Measurements from ENCODE around the gene IFNG-AS1.

GRCh38 chr12:67981287-67982162, 7.7 kb upstream of the IFNG-AS1 start:
- TF ChIP-seq EZH2 (IDR thresholded peaks at IDR 0.05; ENCODE audit: borderline replicate concordance, low read length): no peak
- TF ChIP-seq, protein P1, sequence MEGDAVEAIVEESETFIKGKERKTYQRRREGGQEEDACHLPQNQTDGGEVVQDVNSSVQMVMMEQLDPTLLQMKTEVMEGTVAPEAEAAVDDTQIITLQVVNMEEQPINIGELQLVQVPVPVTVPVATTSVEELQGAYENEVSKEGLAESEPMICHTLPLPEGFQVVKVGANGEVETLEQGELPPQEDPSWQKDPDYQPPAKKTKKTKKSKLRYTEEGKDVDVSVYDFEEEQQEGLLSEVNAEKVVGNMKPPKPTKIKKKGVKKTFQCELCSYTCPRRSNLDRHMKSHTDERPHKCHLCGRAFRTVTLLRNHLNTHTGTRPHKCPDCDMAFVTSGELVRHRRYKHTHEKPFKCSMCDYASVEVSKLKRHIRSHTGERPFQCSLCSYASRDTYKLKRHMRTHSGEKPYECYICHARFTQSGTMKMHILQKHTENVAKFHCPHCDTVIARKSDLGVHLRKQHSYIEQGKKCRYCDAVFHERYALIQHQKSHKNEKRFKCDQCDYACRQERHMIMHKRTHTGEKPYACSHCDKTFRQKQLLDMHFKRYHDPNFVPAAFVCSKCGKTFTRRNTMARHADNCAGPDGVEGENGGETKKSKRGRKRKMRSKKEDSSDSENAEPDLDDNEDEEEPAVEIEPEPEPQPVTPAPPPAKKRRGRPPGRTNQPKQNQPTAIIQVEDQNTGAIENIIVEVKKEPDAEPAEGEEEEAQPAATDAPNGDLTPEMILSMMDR (conservative IDR thresholded peaks at IDR 0.05 in 1 of 2, IDR thresholded peaks at IDR 0.05 in 1 of 2; ENCODE audit: extremely low read depth in 1 of 2, insufficient read depth in 1 of 2, low read depth in 1 of 2, low read length in 2 of 2): no peak

Data from mammary epithelial cell (primary cell).